Measurements from ENCODE around the gene ARL9.

GRCh38 chr4:56540826-56541225 lies 35.2 kb downstream of the ARL9 start:
- TF ChIP-seq CTCF (IDR thresholded peaks at IDR 0.05; ENCODE audit: borderline replicate concordance, extremely low read depth, low read length, poor library complexity, severe bottlenecking) (no peak), EZH2 (IDR thresholded peaks at IDR 0.05; ENCODE audit: borderline replicate concordance, low read depth, low read length, severe bottlenecking) (no peak)

Measured in DND-41 (cell line).